Testis (tissue), 2 donors: ENCODE results near the gene HYKK.

Source experiments
- CTCF ChIP-seq, 3 experiments: fragments of 450-650 bp in 2 of 3; fragments of 200-600 bp in 1 of 3; sonication (generic) in 1 of 3; IDR thresholded peaks; one replicate each; pipeline ENCODE4 v1.5.1; 2016 to 2019; ENCODE audit warnings: antibody characterized with exemption in 3 of 3, mild to moderate bottlenecking in 2 of 3, moderate library complexity in 1 of 3
- POLR2A ChIP-seq: fragments of 450-650 bp; IDR thresholded peaks from one replicate; pipeline ENCODE4 v1.6.1; 2017; ENCODE audit warnings: antibody characterized with exemption, mild to moderate bottlenecking, moderate library complexity

GRCh38 chr15:78533331-78533730, 26.0 kb downstream of the HYKK start:
- no peak for TF ChIP-seq POLR2A
- no peak for TF ChIP-seq CTCF (IDR thresholded peaks at IDR 0.05)
